Mesodermal cell (in vitro differentiated cells): ENCODE measurements around the gene GRAMD1B.

Experiments
- H3K27ac ChIP-seq: 2 replicates; pipeline ENCODE4 v1.7.0; 2013; ENCODE audit warnings: mild to moderate bottlenecking, low read depth, low read length, moderate library complexity; ENCODE audit not compliant: severe bottlenecking
- H3K36me3 ChIP-seq: 2 replicates; pipeline ENCODE4 v1.7.1; 2013; ENCODE audit warnings: mild to moderate bottlenecking, low read length, moderate library complexity; ENCODE audit not compliant: control insufficient read depth, insufficient read depth
- H3K4me1 ChIP-seq: one replicate; pipeline ENCODE4 v1.7.1; 2013; ENCODE audit warnings: mild to moderate bottlenecking, low read length; ENCODE audit not compliant: insufficient read depth, control insufficient read depth, poor library complexity, severe bottlenecking
- H3K4me3 ChIP-seq: 2 replicates; pipeline ENCODE4 v1.7.0; 2013; ENCODE audit warnings: low read length, control low read depth, mild to moderate bottlenecking; ENCODE audit not compliant: insufficient read depth, poor library complexity, severe bottlenecking; ENCODE audit errors: extremely low read depth
- H3K9me3 ChIP-seq: 2 replicates; pipeline ENCODE4 v1.7.1; 2013; ENCODE audit warnings: mild to moderate bottlenecking, low read length, moderate library complexity; ENCODE audit not compliant: control insufficient read depth
- WGBS, 2 experiments: methylation state at CpG; one replicate each; pipeline ENCODE4 v1.1.5; 2013; ENCODE audit warnings: missing lambda C conversion rate in 2 of 2; ENCODE audit not compliant: insufficient coverage in 2 of 2; 5-methylcytosine and 5-hydroxymethylcytosine counted together

The GRAMD1B gene

DNA sequence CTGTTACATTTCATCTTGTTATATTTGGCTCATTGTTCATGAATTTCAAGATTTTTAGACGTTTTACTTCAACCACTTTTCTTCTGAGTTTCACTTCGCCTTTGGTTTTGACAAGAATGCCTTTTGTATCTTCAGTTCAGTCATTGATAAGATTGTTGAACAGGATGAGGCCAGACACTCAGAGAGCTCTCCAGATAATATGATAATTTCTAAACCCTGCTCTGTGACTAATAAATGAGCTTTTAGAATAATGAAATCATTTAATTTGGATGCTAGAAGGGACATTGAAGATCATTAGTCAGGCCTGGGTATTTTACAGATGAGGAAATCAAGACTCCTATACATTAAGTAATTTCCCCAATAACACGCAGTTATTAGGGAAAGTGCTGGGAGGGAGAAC is 37.2 kb upstream of the GRAMD1B start:
- H3K4me1 ChIP-seq = no peaks in the 10 kb centered on the region
- 60 to 80% methylated on average over 1 to 2 of the region's 3 CpGs for WGBS, 2 experiments
- no peaks in the 10 kb centered on the region for H3K36me3 ChIP-seq
- no peak overlapping the region for H3K27ac ChIP-seq
- no peaks in the 10 kb centered on the region for H3K9me3 ChIP-seq
- no peak overlapping the region for H3K4me3 ChIP-seq

DNA sequence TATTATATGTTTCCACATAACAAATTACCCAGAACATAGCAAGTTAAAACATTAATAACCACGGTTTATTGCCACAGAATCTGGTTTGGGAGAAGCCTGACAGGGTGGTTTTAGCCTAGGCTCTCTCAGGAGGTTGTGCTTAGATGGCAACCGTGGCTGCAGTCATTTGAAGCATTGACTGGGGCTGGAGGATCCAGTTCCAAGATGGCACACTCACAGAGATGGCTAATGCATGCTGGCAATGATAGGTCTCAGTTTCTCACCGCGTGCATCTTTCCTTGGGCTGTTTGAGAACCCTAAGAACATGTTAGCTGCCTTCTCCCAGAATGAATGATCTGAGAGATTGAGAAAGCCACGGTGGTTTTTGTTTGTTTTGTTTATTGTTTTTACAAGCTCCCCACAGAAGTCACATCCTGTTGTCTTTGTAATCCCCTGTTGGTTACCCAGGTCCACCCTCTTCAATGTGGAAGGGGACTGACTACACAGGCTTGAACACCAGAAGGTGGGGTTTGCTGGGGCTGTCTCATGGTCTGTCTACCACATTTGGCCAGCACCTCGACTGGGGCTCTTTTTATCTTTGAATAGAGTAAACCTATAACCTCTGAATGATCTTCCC is 36.6 kb upstream of the GRAMD1B start:
- Histone ChIP-seq H3K36me3 (no peaks in the 10 kb centered on the region), H3K27ac (no peak overlapping the region), H3K9me3 (no peaks in the 10 kb centered on the region), H3K4me1 (no peaks in the 10 kb centered on the region), H3K4me3 (no peak overlapping the region)
- 79 to 84% methylated on average over 5 of the region's 6 CpGs for WGBS, 2 experiments

DNA sequence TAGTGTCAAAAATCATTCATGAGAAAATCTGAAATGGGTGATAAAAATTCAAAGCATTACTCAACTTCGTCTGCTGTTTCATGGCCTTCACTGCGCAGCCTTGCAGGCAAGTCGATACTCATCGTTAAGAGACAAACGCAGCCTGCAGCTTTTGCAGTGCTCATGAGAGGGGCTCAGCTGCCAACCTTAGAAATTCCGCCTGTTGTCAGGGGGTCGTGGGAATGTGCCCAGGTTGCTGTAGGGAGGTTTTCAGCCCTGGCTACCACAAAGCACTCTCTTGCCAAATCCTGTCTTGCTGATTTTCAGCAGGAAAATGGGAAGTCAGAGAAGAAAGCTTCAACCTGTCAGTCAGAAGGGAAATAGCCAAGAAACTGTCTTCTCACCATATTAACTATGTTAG is 25.4 kb upstream of the GRAMD1B start:
- no peak overlapping the region for H3K27ac ChIP-seq
- no peak overlapping the region for H3K4me3 ChIP-seq
- H3K9me3 ChIP-seq = no peaks in the 10 kb centered on the region
- WGBS, 2 experiments = 64 to 96% methylated on average over 5 to 6 of the region's 7 CpGs
- peaks cover 2% of the 10 kb centered on the region for H3K4me1 ChIP-seq
- H3K36me3 ChIP-seq = no peaks in the 10 kb centered on the region

DNA sequence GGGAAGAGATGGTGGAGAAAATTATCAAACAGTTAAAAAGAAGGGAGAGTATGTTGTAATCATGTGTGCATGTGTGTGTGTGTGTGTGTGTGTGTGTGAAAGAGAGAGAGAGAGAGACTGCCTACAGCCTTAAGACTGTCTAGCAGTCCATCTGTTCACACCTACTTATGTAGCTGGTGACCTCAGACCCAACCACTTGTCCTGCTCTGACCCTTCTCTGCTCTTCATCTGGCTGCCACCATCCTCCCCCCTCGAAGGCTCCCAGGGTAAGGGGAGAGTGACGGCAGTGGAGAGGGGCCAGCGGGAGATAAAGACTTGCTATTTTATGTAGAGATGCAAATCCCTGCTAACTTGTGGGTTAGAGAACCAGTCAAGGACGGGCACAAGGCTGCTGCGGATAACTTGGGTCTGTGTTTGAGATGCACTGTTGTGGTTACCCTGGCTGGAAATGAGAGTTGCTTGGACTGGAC is 24.9 kb upstream of the GRAMD1B start:
- 28 to 32% methylated on average over 2 to 4 of the region's 5 CpGs for WGBS, 2 experiments
- Histone ChIP-seq H3K4me3 (no peak overlapping the region), H3K9me3 (no peaks in the 10 kb centered on the region), H3K36me3 (no peaks in the 10 kb centered on the region), H3K4me1 (peaks cover 2% of the 10 kb centered on the region), H3K27ac (no peak overlapping the region)

DNA sequence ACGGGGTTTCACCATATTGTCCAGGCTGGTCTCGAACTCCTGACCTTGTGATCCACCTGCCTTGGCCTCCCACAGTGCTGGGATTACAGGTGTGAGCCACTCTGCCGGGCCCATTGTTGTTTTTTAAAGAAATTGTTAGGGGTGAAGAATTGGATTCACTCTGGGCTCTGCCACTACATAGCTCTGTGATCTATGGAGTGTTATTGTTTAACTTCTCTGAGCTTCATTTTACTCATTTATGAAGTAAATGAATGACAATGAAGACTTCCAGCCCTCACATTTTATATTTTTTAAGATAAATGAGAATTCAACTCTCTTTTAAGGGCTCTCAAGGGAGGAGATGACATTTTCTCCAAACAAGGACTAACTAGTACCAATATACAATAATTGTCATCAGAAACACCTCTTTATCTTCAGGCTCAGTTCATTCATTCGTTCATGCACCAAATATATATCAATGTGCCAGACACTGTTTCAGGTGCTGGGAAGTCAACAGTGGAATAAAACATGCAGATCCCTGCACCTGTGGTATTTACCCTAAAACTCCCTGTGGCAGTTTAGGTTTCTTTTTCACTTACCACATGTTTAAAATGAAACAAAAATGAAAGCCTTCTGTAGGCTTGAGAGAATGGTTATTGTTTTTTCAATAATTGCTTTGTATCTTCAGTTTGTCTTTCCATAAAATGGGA is 23.5 kb upstream of the GRAMD1B start:
- Histone ChIP-seq H3K36me3 (no peaks in the 10 kb centered on the region), H3K9me3 (no peaks in the 10 kb centered on the region), H3K4me1 (peaks cover 2% of the 10 kb centered on the region), H3K27ac (no peak overlapping the region), H3K4me3 (no peak overlapping the region)
- WGBS, 2 experiments = 74 to 78% methylated on average over 2 to 3 of the region's 4 CpGs

DNA sequence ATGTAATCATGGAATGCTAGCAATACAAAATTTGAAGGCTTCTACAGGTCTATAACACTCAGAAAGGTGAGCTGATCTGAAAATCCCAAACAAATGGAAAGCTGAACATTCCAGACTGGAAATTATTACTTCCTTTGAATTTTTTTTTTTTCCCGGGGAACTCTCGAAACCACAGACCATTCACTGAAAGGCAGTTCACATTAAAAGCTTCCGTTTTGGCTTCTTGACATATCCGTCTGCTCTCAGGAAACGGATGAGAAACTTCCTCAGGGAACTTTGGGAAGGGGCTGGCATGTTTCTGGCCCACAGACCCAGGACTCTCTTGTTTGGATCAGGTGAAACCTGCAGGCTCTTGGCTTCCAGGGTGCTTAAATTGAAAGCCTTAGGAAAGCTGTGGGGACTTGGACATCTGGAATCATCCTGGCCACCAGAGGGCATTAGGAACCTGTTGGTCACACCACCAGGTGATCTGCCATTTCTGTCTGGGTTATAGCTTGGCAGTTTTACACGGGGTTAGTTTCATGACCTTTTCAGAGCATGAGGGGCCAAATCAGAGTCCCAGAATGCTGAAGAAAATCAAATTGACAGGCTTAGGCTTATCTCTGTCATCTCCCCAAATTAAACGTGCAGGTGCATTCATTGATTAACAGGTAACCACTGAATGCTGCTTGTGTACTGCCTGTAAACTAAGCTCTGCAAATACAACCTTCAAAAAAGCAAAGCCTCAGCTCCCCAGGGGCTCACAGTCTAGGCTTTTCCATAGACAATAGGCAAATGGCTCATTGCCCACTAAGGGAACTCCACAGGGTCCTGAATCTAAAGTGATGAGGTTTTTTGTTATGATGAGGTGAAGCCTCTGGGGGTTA is 22.7 kb upstream of the GRAMD1B start:
- Histone ChIP-seq H3K36me3 (no peaks in the 10 kb centered on the region), H3K4me3 (no peak overlapping the region), H3K27ac (no peak overlapping the region), H3K9me3 (no peaks in the 10 kb centered on the region), H3K4me1 (peaks cover 2% of the 10 kb centered on the region)
- WGBS, 2 experiments = 27 to 28% methylated on average over 6 to 7 of the region's 7 CpGs

DNA sequence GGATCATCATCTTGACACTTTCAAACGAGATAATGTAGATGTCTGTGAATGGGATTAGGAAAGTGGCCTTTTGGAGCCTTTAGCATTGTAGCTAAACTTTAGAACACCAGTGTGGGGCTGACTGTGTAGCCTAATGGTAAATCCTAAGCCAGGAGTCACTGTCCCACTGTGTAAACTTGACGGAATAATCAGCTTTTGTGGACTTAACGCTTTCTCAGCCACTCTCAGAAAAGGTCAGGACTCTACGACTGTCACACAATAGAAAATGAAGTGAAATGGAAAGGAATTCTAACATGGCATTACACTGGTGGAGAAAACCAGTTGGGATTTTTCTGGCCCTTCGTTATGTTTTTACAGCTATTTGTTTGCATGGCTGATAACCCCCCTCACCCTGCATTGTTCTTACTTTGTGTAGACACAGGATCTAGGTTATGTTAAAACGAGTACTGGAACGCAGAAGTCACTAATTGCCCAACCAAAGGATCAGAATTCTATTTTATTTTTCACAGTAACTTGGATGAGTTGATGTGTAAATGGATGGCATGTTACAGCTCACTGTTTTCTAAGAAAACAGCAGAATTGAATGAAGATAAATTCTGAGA is 22.0 kb upstream of the GRAMD1B start:
- H3K36me3 ChIP-seq = no peaks in the 10 kb centered on the region
- H3K4me1 ChIP-seq = peaks cover 2% of the 10 kb centered on the region
- H3K27ac ChIP-seq = no peak overlapping the region
- no peak overlapping the region for H3K4me3 ChIP-seq
- WGBS, 2 experiments = 38 to 47% methylated on average over 3 to 6 of the region's 7 CpGs
- no peaks in the 10 kb centered on the region for H3K9me3 ChIP-seq

DNA sequence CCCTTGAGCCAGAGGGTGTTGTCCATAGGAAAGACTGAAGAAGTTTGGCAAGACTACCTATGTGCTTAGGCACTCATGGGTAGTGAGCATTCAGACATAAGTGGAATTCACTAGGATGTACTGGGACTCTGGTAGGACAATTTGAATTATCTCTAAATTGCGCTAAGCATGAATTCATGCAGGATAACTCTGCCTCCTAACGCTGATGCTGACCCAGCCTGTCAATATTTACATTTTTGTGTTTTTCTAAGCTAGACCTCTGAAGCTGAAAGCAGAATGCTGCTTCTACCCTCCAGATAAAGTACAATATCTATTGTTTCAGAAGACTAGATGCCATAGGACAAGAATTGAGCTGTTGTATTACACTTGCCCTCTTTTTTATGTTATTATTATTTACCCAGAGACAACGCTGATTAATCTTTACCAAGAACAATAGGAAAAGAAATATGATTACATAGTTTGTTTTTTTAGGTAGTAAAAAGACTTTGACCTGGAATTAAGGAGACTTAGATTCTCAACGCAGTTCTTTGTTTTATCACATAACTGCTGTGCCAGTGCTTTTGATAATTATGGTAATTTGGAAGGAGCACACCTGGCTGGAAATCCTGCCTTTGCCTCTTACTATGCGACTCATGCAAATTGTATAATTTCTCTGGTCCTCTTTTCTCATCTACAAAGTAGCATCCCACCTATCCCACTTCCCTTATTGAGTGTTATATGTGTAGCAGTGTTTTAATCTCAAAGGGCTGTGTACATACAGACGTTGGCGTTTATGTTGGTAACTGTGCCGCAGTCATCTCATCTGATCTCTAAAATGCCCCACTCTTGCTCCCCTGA is 21.2 kb upstream of the GRAMD1B start:
- no peak overlapping the region for H3K4me3 ChIP-seq
- peaks cover 2% of the 10 kb centered on the region for H3K4me1 ChIP-seq
- no peaks in the 10 kb centered on the region for H3K36me3 ChIP-seq
- WGBS, 2 experiments = 95 to 98% methylated on average over 3 to 5 of the region's 8 CpGs
- no peaks in the 10 kb centered on the region for H3K9me3 ChIP-seq
- no peak overlapping the region for H3K27ac ChIP-seq

DNA sequence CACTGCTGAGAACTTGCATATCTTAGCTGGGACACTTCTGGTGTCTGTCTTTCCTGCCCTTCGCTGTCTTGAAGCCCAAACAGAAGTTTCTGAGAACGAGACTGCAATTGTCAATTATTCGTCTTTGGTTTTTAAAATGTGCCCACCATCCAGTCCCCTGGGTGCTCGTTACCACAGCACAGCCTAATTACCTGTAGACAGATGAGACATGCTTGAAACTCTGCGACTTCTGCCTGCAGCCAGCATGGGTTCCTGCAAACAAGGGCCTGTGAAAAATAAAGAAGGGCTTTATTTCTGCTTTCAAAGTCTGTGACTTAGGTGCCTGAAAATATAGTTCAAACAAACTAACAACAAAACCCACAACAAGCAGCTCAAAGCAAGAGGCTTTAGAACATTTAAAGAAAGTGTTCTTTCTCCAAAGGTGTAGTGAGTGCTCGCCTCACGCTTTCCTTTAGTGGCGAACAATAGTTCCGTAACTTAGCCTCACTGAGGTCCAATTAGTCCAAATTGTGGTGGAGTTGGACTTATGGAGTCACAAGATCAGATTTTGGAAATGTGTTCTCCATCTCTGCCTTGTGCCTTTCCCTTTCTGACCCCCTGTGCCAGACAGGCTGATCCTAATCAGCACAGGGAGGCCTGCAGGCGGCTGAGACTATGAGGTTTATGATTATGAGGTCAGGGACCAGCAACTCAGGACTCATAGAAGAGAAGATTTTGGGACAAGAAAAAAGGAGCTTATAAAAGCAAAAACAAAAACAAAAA is 20.4 kb upstream of the GRAMD1B start:
- Histone ChIP-seq H3K9me3 (no peaks in the 10 kb centered on the region), H3K27ac (no peak overlapping the region), H3K4me1 (peaks cover 2% of the 10 kb centered on the region), H3K4me3 (no peak overlapping the region), H3K36me3 (no peaks in the 10 kb centered on the region)
- 91 to 96% methylated on average over 8 to 9 of the region's 10 CpGs for WGBS, 2 experiments
